AML-193 (cell line): ENCODE data around the gene LPP.
A peak's percentile ranks its signal among the peaks of the same experiment; 100 is the strongest.

Experiments
- DNase-seq, 2 experiments: peaks; one replicate each; lab custom pipeline; 2025; lab: John Stamatoyannopoulos, UW

Gene LPP

DNA sequence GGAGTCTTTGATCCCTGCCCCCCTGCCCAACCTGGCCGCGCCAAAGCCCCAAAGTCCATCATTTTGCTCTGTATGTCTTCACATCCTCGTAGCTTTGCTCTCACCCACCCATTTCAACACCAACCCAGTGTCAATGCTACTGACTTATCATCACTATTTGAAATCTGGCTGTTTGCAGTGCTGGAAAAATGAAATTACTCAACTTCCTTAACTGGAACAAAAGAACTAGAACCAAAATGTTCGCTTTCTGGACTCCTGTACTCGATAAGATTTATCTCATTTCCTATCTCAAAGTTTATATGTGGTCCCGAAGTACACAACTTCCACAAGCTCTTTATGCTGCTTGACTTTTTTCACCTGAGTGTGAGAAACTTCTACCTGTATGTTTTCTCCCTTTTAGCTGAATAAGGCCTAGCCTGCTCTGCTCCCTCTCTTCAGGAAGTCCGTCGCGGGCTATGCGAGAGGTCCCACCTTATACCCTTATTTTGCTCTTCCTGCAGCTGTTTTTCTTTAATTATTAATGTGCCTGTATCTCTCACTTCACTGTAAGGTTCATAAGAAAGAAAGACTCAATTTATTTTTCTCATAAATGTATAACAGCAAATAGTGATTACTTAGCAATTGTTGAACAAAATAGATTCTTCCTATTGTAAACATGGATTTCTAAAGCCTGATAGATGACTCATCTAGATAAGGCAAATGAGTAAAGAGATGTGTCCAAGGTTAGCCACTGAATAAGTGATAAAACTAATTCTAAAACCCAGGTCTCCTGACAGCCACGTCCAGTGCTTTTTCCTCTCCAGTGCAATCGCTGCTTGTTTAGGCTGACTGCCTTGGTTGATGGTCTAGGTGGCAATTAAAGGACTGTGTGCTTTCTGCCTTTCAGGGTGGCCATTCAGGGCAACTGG lies 553.7 kb downstream of the LPP start:
- no peak for DNase-seq

DNA sequence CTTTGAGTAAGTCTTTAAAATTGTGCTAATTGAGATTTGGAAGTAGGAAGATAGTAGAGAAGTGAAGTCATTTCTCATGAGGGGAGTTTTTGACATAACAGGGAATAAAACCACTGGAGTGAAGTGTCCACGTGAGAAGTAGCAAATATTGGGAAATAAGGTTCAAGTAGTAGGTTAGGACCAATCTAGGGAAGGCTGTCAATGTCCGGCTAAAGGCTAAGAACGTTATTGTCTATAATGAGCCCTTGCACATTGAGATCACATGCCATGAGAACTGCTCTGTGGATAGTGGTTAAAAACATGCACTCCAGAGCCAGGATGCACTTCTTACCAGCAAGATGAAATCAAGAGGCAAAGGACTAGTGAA lies 557.9 kb downstream of the LPP start:
- DNase-seq, result no peak

DNA sequence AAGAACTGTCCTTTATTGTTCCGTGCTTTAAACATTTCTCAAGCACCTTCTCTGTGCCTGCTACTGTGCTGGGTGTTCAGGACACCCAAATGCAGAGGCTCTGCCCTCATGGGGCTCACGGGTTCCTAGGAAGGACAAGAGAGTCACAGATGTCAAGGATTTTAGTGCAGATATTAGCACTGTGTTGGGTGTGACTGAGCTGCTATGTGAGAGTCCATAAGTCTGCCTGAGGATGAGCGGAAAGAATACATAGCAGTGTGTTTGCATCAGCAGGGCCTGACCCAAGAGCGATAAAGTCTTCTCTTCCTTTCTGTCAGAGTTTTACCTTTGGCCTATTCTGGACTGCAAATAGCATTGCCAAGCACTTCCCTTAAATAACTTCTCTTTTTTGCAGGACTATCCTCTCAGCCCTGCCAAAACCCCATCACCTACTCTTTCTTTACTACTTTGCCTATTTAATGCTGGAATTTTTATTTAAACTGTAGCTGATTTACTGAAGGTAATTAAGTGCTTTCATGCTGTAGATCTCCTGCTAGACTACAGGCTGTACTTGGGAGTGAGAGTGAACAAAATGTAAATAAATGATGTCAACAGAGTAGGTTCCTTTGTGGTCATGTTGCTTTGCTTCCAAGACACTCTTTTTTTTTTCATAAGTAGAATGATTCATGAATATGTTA lies 558.4 kb downstream of the LPP start:
- peak; percentile 49 to 62 for DNase-seq

DNA sequence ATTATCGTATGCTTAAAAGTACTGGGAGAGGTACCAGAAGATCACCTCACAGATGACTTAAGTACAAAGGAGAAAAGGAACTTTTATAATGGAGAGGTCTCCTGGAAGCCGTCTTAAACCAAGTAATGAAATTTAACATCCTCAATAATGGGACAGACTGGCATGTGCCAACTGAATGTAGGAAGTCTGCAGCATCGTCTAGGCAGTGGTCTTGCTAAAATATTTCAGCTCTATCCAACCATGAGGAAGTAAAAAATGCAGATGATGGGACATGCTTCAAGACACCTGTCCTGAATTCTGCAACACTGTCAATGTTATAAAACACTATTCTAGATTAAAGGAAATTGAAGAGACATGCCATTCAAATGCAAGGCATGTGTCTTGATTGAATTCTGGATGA lies 559.0 kb downstream of the LPP start:
- DNase-seq, result no peak

DNA sequence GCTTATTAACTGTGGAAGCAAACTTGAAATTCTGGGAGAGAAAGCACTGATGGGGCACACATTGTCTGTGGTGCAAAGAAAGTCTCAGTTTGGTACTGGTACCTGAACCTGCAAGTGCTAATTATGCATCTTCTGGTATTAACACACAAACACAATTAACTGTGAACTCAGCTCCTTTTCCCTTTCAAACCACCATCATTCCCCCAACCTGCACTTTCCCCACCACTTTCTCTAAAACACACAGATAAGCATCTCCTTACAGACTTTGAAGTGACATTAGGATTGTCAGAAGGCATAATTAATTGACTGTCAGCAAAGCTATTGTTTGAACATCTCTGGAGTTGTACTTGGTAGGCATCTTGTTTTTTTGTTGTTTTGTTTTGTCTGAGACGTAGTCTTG lies 565.6 kb downstream of the LPP start:
- DNase-seq, result no peak

DNA sequence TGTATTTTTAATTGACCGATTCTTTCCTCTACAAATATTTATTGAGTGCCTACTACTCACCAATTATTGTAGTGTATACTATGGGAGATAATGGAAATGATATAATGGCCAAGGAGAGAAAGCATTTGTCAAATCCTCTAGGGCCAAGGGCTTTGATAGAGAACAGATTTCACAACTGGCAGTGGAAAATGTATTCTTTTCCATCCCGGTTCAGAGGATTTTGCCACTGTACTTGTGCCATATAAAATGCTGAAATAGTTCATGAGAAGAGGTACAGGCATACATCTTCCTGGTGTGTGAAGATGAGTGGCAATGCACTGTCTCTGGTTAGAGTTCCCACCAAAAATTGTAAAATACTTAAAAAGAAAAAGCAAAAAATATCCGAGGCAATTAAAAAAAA lies 566.3 kb downstream of the LPP start:
- DNase-seq, result no peak

DNA sequence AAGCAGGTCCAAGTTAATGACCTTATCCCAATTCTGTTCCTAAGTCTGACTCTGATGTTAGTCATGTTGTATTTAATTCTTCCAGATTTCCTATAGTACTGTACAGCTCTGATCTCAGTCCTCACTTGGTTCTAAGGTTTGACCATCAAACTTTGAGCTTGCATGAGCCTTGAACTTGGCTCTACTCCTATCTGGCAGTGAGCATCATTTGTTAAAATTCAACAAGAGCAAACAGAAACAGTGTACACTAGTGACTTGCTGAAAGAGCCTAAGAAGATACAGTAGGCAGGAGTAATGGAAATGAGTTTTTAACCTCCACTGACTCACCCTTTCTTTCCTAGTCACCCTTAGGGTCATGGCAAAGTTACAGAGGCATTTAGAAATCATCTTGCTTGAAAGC lies 566.7 kb downstream of the LPP start:
- no peak for DNase-seq

DNA sequence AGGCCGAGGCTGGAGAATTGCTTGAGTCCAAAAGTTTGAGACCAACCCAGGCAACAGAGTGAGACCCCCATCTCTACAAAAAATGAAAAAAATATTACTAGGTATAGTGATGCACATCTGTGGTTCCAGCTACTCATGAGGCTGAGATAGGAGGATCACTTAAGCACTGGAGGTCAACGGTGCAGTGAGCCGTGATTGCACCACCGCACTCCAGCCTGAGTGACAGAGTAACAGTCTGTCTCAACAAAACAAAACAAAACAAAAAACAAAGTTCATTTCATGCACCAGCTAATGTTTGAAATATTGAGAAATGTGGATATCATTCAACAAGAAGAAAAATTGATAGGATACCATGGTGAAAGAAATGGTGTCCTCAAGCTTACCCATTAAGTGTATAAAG lies 567.4 kb downstream of the LPP start:
- DNase-seq, result no peak

DNA sequence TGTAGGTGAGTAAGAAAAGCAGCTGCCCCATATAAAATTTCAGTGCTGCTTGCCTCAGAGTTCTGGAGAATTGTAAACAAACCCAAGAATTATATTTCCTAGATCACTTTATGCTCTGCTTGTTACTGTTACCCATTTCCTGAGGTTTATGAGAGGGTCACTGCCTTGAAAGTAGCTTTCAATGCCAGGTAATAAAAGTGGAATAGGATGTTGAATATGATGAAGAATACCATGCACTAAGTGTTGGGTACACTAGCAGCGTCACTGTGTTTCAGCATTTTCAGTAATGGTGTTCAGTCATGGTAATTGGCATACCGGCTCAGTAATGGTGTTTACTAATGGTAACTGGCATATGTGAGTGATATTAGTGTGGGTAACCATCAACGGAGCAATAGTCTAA lies 568.0 kb downstream of the LPP start:
- no peak for DNase-seq

DNA sequence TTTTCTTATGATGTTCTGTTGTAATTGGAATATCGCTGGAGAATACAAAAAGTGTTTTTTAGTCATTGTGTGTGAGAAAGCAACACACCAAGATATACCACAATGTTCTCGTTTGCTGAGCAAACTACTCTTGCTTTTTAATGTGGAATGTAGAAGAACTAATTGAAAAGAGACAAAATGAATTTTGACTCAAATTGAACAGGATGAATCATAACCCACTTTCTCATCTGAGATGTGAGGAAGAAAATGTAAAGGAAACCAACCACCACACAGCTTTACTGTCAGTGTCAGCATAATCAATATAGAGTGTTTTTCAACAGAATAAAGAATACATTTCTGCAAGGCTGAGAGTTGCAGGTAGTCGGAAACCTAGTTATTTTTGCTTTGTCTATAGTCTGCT lies 569.0 kb downstream of the LPP start:
- no peak for DNase-seq

DNA sequence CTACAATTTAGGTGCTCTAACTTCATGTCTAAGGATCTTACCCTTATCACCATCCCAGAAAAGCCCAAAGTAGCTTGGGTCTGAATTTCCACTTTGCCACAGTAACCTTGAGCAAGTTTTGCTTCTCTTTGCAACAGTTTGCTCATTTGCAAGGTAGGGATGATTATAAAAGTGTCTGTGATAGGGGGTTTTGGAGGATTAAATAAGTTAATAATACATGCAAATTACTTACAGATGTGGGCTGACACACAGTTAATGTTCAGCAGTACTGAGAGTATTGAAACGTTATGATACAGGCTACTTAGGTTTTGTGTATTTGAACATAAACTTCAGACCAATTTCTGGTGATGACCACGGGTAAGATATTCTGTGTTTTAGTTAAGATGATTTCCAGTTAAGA lies 573.1 kb downstream of the LPP start:
- DNase-seq, result no peak

DNA sequence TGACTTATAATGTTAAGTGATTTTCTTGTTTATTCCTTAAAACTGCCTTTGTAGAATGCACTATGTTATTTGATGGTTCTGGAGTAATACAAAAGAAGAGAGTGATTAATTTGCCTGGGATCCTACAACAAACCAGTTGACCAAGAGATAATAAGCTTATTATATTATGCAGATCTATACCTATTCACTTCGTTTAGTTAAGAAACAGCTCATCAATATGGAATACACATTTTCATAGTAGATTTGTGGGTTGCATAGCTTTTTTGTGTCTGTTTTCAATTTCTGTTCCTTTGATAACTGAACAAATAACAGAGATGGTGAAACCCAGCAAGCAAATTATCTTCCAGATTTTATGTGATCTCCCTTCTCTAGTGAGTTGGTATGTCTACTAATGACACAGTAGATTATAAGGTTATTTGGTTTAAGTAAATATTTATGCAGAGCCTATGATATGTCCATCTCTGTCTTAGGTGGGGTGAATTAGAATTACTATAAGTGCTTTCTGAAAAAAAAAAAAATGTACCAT lies 574.5 kb downstream of the LPP start:
- no peak for DNase-seq

DNA sequence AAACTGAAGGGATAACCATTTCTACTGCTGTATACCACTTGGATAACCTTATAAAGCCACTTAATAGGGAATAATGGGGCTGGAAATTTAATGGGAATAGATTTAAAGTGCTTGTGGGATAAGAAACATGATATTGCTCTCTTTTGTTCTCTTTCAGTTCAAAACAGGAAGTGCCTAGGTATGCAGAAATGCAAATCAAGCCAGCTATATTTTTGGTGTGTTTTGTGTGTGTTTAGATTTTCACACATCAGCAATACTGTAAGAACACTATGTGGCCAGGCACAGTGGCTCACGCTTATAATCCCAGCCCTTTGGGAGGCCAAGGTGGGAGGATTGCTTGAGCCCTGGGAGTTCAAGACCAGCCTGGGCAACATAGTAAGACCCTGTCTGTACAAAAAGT lies 575.5 kb downstream of the LPP start:
- no peak for DNase-seq

DNA sequence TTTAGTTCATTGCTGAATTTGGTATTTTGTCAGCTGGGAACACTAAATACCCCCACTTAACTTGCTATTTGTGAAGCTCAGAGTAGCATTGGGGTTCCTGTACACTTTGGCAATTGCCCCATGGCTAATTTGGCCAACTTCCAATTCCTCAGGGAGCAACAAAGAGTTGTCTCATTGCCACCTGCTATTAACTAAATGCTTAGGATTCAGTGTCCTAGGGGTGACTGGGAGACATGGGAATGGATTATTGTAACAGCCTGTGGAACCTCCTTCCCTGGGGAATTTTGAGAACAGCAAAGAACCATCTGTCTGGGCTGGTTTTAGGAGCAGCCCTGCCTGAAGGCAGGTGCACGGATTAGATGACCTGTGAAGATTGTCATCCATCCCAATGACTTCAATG lies 580.4 kb downstream of the LPP start:
- no peak for DNase-seq

DNA sequence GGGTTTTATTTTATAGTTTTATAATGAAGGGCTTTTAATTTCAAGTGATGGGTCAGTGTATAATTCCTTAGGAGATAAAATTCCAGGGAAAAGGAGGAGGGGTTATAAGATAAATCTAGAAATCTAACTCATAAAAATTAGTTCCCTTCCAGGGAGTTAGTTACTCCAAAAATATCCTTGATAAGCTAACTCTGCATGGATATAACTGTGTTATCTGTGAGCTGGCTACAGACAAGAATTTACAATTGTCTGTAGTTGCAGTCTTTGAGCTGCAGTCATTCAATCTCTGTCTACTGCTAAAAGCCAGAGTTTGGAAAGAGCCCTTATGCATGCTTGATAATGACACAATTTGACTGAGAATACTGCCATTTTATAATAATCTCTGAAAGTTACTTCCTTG lies 585.6 kb downstream of the LPP start:
- DNase-seq, result no peak

DNA sequence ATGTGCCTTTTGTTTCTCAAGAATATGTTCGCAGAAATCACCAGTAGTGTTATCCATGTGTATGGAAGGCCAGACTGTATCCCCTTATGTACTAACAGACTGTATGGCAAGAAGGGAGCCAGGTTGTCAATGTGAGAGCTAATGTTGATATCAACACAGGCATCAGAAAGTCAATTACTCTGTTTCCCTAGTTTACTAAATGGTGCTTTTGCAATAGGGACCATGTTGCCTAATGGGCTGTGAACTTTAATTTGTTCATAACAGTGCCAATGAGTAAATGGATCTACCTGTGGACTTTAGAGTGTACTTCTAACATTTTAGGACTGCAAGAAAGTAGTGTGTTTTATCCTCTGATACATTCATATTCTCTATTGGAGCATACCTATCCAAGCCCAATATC lies 586.1 kb downstream of the LPP start:
- DNase-seq, result no peak

DNA sequence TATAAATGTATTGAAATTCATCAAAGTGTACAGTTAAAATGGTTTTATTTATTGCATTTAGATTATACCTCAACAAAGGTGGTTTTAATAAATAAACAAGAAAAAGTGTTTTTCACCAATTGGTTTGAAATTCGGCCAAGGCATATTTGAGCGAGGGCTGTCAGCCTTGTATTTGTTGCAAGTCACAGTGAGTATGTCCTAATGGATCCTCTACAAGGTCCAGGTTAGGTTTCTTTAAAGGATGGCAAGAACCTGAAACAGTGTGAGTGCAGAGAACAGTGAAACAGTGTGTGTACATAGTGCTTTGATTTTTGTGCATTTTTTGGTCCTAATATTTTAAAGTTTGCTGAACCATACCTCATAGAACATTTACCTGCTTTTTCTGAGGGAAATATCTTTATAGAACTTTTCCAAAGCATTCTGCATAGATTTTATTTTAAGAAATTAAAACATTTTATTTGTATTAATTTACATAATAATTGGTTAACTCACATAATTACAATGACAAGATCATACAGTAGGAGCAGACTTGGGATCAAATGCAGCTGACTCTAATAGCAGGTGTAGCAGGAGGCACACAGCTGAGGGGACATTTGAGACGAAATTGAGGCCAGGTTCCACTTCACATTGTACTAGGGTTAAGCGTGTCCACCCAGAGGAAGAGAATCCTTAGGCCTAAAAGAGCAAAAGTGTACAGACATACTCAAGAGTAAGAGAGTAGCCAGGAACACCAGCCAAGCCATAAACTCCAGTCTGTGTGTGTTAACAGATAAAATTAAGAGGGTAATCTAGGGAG lies 589.0 kb downstream of the LPP start:
- no peak for DNase-seq

DNA sequence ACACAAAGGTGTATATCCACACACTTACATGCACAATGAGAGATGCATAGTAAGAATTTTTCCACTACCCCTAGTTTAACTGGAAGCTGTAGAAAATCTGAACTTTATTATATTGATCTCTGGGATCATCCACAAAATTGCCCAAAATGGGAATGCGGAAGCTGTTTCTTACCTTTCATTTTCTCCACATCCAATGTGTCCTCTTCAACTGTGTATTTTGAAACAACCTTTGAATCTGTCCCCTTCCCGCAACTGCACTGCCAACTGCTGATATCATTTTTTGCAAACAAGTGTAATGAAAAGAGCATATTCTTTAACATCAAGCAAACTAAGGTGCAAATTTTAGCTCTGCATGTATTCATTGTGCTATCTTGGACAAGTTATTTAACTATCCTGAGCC lies 590.2 kb downstream of the LPP start:
- no peak for DNase-seq

DNA sequence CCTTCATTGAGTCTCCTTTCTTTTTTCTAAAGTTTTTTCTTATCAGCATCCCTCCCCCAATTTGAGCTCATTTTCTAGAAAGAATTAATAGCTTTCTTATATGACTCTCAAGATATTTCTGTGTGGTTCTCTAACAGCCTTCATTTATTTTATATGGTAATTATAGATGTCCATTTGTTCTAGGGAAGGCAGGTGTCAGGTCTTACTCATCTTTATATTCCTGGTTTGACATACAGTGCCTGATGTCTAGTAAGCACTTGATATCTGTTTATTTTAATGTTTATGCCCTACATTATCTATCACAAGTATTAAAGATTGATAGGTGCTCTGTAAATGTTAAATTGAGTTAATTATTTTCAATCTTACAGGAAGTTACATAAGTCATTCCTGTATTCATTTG lies 591.1 kb downstream of the LPP start:
- no peak for DNase-seq

DNA sequence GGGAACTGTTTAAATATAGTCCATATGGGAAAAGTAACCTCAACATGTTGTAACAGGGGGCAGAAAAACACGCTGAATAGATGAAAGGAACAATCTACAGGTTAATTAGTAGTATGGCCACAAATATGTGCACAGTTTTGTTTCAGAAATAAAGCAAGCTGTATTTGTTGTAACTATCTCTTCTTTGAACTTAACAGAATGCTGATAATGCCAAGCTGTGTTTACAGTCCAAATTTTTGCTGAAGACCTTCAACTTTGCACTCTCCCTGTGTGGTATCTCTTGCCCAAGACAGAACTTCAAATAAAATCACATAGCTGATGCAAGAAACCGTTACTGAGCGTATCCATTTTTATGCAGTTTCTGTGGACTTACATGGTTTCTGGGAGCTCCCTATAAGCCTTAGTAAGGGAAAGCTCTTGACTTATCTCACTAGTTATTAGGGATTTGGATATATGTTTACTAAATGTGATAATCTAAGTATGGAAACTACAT lies 592.4 kb downstream of the LPP start:
- DNase-seq, result no peak

DNA sequence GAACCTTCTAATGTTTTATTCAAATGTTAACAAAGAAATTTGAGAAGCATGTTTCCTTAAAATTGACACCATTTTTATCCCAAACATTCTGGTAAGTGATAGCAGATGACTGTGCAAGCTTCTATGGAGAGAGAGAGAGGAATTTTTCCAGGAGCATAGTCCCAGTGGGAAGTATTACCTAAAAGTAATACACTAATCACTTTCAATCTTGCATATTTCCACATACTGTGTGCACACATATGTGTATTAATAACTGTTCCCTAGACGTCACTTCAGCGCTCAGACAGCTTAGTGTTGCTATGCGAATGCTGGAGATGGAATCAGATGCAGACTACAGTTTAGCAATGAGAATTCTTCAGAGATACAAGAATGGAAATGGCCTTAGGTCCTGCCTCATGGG lies 593.5 kb downstream of the LPP start:
- DNase-seq, result no peak

DNA sequence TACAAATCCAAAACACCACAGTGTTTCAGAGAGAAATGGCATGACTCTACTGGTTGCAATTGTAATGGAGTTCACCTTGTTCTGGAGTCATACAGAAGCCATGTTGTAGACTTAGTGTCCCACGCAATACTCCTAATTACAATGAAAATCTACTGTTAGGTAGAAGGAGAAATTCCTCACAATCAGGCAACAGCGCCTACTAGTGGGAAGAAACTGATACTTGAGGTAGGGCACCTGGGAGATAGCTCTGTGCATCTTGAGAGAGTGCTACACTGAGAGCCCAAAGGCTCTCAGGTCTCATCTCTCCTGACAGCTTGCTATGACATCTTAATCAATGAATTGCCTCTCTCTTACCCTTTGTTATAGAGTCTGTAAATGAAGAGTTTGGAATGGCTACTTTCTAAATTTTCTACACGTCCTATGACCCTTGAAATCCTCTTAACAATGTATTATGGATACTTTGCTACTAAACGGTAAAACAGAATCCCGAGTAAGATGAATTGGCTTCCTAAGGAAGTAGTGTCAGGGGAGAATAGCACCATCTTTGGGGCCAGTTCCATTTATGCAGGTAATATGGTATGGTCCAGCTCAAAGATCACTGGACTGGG lies 595.2 kb downstream of the LPP start:
- peak; percentile 66 to 70 for DNase-seq
